GM21381 (cell line): ENCODE measurements around the gene SLC17A1.
"Not testable (repeated sequence)": the region's sequence is repeated elsewhere in the genome, so short reads cannot be mapped to it uniquely, and the experiment has no call there.

ENCODE experiments used
- ATAC-seq: cut with Tn5 transposase; IDR thresholded peaks from one replicate; pipeline ENCODE4 v1.9.1; 2021; ENCODE audit warnings: mild to moderate bottlenecking, moderate library complexity; ENCODE audit not compliant: unreplicated experiment

SLC17A1 gene

GRCh38 chr6:25757936-25758642 is 73.8 kb downstream of the SLC17A1 start:
- ATAC-seq: no peak

DNA sequence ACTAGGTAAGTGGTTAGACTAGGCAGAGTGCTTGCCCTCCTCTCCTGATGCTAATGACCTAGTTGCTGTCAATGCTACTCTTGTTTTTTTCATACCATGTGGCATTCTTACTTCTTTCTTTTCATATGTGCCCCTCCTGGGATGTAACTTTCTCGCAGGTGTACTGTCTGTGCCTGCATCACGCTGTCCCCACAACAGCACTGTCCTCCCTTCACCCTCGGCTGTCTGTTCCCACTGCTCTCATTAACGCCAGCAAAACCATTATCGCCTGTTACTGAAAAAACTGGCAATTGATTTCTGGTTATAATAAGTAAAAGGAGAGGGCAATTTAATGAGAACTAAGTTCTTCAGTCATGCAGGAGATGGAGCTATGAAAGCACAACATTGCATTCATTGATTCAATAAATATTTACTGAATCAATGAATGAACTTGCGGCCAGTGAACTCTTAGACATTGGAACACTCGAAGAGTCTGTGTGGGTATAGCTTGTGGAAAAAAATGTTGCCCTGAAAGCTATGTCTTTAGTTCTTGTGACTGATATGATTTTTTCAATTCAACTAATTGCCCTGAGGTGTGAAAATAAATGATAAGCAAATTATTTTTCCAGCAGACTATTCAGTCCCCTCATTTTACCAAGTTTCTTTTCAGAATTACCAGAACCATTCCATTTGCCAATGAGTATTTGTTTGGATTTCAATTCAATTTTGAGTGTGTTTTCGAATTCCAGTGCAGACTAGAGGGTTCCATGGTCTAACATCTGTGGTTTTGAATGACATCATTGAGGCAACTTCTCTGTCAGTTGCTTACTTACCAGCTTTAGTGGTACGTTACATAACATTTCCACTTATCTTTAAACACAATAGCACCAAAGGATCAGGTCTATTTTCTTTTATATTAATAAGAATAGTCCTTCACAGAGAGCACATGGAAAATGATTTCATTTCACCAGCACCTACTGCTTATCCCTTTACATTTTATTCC is 75.2 kb downstream of the SLC17A1 start:
- no peak for ATAC-seq

- ATAC-seq: no peak
These were observed 76.4 kb downstream of the SLC17A1 start for GRCh38 chr6:25755483-25755882.

- ATAC-seq: no peak
These were observed 77.3 kb downstream of the SLC17A1 start, which contains the start of gene SLC17A4 for GRCh38 chr6:25754535-25754934. Gene SLC17A4 (plus strand): TSS chr6:25754742. CDS start chr6:25761963, 7,221 bp downstream.

DNA sequence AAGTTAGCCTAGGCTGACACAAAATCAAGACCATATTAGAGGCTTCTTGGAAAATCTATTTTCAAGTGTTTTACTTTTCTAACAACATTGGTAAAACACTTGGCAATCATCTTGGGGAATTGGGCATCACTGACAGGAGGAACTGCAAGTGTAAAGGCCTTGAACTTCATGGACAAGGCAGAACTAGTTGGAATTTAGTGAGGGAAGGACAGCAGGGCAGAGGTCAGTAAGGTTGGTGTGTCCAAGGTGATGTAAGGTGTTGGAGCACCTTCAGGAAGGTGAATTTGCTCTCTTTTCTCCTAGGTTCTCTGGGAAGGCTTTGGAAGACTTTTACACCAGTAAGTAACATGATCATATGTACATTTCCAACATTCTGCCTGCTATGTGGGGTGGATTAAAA is 78.8 kb downstream of the SLC17A1 start:
- no peak for ATAC-seq

DNA sequence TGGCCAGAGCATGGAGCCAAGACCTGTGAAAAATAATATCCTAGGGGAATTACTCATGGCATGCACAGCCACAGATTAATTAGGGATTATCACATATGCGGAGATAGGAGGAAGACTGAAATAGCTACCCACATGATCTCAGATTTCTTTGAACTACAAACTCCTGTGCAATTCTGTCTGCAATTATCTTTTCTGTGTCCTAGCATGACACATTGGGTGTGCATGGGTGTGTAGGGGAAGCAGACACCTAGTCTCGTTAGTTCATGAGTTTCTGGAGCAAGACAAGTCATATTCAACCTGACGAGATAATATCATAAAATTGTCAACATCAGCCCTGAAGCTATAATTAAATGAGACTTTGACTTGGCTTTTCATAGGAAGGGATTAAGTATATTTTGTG is 80.9 kb downstream of the SLC17A1 start:
- ATAC-seq: no peak

GRCh38 chr6:25749837-25750236 is 82.0 kb downstream of the SLC17A1 start:
- ATAC-seq: no peak

- ATAC-seq: not testable (repeated sequence)
These were observed 83.0 kb downstream of the SLC17A1 start for GRCh38 chr6:25748601-25749517.

DNA sequence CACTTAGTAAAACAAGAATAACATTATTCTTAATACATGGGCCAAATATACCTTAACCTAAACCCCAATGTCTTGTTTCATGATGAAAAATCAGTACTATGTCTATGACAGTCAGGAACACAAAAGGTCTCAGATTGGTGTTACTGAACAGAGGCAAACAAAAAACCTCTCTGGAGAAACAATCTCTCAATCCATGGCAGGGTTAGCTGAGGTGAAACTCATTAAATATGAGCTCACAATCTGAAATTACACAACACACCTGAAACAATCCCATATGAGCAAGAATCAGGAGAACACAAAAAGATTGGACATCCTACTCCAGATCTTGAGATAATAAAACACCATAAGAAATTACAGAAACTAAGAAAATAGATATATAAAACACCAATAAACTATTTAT is 83.8 kb downstream of the SLC17A1 start:
- no peak for ATAC-seq

GRCh38 chr6:25747477-25747876 is 84.4 kb downstream of the SLC17A1 start:
- no peak for ATAC-seq

GRCh38 chr6:25746968-25747367 is 84.9 kb downstream of the SLC17A1 start:
- ATAC-seq: no peak

- ATAC-seq: no peak
These were observed 86.0 kb downstream of the SLC17A1 start for GRCh38 chr6:25745836-25746235.

- no peak for ATAC-seq
These were observed 88.0 kb downstream of the SLC17A1 start for GRCh38 chr6:25743868-25744267.

DNA sequence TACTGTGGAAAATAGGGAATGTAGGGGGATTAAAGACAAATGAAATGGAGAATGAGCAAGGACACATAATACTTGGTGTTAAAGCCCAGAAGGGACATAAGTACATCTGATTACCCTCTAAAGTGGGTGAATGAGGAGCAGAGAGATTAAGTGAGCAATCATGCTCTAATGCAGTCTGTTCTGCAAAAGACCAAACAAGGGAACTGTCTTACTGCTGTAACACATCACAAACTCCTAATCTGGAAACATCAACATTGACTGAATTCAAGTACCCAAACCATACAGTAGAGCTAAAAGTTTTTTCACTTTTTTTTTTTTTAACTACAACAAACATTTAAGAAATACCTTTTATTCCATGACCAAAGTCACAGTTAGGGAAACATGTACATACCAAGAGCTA is 96.6 kb downstream of the SLC17A1 start:
- no peak for ATAC-seq
